HG03159 (cell line): ENCODE results near the gene SHLD1.
"Not testable (repeated sequence)": the region's sequence is repeated elsewhere in the genome, so short reads cannot be mapped to it uniquely, and the experiment has no call there.

Experiments used
- ATAC-seq: cut with Tn5 transposase; IDR thresholded peaks from one replicate; pipeline ENCODE4 v1.9.1; 2021; ENCODE audit warnings: mild to moderate bottlenecking, moderate library complexity; ENCODE audit not compliant: unreplicated experiment

SHLD1 gene, protein sequence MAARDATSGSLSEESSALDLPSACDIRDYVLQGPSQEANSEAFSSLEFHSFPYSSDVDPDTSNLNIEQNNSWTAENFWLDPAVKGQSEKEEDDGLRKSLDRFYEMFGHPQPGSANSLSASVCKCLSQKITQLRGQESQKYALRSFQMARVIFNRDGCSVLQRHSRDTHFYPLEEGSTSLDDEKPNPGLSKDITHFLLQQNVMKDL

DNA sequence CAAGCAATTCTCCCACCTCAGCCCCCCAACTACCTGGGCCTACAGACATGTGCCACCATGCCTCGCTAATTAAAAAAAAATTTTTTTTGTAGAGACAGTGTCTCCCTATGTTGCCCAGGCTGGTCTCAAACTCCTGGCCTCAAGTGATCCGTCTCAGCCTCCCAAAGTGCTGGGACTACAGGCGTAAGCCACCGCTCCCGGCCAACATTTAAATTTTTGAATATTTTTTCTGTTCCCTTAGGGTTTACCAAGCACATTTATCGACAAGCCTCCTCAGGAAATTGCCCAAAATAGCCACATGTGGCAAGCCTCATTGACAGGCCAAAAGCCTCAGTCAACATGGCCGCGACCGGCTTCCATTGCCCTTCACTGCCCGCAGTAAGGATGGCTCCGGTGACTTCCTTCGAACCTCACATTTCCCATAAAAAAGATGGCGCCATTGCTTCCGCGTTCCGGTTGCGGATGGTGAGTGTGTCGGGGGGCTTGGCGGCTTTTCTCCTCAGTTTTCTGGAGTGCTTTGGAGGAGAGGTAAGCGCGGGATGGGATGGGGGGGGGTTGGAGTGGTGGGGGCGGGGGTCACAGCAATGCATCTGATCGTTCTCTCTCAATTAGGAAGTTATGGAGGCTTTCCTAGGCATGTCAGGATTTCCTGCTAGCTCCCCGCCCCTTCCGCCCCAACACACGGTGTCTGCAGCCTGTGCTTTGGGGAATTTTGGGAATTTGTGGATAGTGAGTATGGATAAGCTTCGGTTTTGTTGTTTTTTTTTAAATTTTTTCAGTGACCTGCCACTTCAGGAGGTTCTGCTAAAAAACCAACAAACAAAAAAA is at the start of gene SHLD1:
TSS of gene SHLD1 (plus strand) at position 450 of the 828 bp plus-strand sequence. CDS start 22,465 bp downstream, outside the sequence.
- peak; percentile 92 for ATAC-seq

DNA sequence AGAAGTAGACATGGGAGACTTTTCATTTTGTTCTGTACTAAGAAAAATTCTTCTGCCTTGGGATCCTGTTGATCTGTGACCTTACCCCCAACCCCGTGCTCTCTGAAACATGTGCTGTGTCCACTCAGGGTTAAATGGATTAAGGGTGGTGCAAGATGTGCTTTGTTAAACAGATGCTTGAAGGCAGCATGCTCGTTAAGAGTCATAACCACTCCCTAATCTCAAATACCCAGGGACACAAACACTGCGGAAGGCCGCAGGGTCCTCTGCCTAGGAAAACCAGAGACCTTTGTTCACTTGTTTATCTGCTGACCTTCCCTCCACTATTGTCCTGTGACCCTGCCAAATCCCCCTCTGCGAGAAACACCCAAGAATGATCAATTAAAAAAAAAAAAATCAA is 47.9 kb upstream of the SHLD1 start:
- ATAC-seq = not testable (repeated sequence)

DNA sequence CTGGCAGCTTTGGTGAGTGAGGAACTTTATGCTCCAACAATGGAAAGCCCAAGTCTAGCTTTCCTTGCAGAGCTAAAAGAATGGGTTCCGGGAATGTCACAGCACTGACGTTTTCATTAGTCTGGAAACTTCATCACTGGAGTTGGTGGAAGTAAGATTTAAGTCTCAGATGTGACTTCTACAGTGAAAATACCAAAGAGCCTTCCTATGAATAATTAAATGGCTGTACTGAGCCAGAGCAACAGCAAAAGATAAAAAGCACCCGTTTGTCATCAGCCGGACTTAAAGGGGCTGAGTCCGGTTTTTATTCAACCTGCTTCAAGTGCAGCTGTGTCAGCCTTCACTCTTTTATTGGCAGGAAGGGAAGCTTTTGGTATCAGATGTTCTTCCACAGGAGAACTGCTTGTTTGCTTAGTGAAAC is 46.5 kb upstream of the SHLD1 start:
- no peak for ATAC-seq

DNA sequence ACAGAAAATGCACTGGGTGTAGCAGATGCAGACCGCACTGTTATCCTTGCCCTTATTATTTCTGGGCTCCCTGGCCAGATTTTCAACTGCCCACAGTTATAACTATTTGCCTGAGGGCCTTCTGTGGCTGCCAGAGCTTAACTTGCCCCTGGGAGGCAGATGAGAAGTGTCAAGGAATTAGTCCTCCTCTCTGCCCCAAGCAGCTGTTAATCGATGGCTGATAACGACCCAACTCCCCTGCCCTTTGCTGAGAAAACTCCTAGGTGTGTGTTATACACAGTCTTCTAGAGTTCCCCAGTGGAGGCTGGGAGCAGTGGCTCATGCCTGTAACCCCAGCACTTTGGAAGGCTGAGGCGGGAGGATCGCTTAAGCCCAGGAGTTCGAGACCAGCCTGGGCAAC is 44.4 kb upstream of the SHLD1 start:
- ATAC-seq = no peak

DNA sequence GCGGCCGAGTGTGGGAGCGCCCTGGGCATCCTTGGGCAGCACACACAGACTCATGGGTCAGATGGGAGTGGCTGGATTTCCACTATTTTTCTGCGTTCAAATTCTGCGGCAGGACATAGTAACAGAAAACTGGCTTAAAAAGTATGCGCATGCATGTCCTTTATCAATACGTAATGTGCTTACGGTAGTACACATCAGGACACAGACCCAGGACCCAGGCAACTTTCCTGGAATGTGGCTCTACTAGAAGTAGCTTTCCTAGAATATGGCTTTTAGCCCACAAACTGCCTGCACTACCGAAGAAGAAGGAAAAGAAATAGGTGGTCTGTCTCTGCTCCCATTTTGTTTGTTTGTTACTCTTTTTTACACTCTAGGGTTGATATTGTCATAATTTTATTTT is 43.4 kb upstream of the SHLD1 start:
- no peak for ATAC-seq

DNA sequence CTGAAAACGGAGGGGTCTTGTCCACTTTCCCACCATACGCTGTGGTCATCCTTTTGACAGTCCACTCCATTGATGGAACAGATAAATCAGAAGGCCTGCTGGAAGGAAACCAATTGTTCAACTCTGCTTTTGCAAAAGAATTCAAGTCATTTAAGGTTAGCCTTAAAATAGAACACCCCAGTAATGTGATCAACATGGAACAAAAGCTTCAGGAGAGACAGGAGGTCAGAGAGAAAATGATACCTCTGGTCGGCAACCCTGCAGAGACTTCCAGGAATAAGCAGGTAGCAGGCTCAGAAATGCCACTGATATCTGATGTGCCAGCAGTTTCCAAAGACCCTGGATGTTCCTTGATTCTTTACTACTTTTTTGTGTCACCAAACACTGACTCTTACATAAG is 39.6 kb upstream of the SHLD1 start:
- no peak for ATAC-seq

DNA sequence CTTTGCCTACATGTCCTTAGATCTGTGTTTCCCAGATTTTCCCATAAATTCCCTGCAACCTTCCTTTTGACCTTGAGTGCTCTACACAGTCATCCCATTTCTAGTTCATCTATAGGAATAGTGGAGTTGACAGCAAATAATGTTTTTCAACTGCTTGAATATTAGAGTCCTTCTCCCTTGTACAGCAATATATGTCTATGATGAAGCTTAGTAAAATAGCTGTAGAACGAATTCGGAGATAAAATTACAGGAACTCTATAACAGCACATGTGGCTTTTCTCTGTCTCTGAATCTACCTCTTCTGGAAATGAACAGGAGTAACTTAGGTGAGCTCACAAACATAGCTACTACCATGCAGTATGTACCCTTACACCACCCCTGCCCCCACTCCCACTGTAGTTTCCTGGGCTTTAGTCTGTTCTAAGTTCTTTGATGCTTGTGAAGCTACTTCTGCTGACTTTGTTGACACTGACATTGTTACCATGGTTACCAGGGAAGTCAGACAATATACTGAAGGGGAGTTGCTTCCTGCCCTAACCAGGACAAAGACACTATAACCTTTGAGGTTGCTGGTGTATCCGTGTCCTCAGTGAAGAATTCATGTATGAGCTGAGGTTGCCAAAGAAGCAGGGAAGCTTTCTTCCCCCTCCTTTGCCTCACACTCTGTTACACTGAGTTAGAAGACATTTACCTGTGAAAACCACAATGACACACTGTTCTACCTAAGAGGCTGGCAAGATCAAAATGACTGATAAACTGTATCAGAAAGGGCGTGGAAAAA is 35.8 kb upstream of the SHLD1 start:
- ATAC-seq = no peak

DNA sequence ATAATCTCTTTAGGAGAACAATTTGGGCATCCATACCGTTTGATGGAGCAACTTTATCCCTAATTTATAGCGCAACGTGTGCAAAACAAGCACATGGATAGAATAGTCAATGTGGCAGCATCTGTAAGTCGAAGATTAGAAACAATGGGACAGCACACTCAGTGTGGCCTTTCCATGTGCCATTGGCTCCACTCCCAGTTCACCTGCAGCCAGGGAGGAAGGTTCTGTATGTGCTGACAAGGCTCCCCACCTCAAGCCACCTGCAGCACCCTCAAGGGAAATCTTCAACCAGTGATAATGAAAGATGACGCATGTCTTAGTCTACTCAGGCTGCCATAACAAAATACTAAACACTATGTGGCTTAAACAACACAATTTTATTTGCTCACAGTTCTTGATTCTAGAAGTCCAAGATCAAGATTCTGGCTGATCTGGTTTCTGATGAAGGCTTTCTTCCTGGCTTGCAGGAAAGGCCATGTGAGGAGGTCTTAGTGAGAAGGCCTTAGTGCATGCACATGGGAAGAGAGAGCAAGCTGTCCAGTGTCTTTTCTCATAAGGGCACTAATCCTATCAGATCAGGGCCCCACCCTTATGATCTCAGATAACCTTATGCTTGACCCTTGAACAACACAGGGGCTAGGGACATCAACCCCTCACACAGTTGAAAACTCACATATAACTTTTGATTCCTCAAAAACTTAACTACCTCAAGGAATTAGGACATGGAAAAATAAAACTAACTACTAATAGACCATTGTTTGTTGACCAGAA is 34.9 kb upstream of the SHLD1 start:
- ATAC-seq = no peak

DNA sequence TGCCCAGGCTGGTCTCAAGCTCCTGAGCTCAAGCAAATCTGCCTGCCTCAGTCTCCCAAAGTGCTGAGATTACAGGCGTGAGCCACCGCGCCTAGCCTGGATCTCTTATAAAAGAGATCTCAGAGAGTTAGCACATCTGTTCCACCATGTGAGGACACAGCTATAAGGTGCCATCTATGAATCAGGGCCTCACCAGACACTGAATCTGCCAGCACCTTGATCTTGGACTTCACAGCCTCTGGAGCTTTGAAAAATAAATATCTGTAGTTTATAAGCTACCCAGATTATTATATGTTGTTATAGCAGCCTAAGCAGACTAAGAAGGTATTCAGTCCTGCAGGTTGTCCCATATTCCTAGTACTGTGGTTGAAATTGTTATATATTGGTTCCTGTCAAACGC is 33.2 kb upstream of the SHLD1 start:
- ATAC-seq = no peak

DNA sequence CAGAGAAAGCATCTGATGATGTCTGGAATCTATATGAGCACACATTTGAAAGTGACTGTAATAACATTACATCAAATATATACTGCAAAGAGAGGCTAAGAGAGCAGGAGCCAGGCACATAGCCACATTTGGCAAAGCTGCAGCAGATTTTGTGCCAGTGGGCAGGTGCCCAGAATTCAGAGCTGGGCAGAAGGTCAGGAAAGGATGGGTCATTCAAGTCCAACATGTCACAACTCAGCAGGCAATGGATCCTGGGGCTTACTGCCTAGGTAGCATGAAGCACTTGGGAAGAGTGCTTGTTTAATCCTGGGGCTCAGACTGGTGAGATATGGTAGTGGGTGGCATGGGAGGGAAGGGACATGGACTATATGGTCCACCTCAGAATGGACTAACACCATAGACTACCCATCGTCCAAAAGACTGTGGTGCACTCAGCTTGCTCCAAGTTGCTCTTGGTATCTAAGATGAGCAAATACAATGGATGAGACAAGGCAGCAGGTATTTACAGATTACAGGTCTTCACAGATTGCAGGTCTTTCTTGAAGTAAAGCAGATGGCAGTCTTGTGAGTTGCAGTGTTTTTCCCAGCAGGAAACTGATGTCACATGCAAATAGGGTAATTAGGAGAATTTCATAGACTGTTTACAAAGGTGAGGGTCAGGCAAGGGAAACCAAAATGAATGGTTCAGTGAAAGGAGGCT is 31.2 kb upstream of the SHLD1 start:
- no peak for ATAC-seq

DNA sequence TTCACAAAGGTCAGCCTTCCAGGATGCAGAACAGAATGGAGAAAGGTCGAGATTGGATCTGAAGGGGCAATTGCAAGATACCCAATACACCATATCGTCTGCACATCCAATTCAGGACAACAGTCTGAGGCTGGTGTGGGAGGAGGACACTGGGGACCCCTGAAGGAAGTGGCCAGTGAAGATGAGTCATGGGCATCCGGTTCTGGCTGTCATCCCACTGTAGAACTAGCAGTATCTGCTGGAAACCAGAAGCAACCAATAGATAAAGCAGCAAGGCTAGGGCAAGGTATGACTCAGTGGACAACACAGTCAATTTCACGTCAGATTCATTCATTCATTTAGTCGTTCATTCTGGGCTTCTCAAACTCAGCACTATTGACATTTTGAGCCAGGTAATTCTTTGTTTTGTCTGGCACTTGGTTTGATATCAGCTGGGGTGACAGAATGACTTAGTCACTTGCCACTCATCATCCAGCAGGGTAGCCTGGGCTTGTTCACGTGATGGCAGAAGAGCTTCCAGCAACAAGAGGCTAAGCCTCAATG is 30.3 kb upstream of the SHLD1 start:
- no peak for ATAC-seq

DNA sequence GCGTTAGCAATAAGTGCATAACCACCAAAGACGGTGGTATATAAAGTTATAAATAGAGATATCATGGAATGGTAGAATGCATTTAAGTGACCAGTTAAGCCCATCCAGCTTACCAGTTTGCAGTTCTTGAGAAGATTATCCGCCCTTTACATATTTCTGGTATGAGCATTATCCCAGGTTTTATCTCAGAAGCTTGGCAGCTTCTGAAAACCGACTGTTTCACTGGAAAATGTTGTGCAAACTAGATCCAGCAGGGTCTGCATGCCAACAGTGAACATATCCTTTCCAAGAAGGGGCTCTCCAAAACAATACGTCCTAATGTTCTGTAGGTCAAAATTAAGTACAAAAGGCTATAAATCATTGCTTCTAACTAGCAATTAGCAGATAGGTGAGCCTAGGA is 29.5 kb upstream of the SHLD1 start:
- no peak for ATAC-seq

DNA sequence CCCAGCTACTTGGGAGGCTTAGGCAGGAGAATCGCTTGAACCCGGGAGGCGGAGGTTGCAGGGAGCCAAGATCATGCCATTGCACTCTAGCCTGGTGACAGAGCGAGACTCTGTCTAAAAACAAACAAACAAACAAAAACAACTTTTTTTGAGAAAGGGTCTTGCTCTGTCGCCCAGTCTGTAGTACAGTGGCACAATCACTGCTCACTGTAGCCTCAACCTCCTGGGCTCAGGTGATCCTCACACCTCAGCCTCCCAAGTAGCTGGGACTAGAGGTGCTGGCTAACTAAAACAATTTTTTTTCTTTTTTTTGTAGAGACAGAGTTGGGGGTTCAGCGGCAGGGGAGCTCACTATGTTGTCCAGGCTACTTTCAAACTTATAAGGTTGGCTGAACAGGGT is 28.8 kb upstream of the SHLD1 start:
- not testable (repeated sequence) for ATAC-seq

DNA sequence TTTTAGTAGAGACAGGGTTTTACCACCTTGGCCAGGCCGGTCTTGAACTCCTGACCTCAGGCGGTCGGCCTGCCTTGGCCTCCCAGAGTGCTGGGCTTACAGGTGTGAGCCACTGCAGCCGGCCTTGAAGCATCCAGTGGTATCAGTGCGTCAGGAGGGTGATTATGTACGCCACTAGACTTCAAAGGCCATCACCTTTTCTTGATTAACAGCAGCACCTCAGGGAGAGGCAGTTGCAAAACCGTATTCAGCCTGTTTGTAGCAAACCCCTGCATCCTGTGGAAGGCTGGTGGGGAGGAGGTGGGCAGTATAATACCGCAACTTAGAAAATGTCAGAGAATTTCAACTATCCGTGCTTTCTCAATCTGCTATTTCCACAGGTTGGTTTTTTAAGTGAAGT is 27.3 kb upstream of the SHLD1 start:
- ATAC-seq = no peak

DNA sequence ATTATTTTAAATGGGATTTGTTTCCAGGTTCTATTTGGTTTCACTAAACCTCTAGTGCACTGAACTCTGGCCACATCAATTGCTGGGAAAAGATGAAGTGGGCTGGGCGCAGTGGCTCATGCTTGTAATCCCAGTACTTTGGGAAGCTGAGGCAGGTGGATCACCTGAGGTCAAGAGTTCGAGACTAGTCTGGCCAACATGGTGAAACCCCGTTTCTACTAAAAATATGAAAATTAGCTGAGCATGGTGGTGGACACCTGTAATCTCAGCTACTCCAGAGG is 25.1 kb upstream of the SHLD1 start:
- not testable (repeated sequence) for ATAC-seq

DNA sequence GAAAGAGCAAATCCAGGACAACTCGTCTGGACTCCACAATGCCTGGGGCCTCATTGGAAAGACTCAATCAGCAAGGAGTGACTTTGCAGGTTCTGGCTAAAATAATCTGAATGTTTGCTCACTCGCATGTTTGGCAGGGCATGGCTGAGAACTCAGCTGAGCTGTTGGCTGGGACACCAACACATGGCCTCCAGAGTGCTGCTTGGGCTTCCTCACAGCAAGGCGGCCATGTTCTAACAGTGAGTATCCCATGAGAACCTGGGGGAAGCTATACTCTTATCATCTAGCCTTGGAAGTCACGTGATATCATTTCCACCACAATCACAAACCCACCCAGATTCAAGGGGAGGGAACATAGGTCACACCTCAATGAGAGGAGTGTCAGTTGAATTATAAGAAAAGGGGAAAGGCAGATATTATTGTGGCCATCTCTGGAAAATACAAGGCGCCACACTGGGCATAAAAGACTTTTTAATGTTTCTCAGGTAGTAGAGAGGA is 23.1 kb upstream of the SHLD1 start:
- no peak for ATAC-seq

DNA sequence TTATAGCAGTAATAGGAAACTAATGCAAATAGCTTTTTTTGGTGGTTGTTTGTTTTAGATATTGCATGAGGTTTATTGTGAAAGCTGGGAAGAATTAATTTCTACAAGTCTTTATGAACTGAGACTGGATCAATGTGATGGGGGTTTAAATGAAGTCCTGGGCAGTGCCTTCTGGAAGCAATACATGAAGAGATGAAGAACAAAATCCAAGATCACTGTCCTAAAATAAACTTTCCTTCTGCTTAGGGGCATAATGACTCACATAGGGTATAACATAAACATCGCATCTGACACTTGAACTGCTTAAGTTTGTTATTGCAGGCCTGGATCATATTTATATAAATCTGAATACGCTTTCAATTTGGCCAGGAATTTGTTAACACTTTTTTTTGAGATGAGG is 20.9 kb upstream of the SHLD1 start:
- no peak for ATAC-seq

DNA sequence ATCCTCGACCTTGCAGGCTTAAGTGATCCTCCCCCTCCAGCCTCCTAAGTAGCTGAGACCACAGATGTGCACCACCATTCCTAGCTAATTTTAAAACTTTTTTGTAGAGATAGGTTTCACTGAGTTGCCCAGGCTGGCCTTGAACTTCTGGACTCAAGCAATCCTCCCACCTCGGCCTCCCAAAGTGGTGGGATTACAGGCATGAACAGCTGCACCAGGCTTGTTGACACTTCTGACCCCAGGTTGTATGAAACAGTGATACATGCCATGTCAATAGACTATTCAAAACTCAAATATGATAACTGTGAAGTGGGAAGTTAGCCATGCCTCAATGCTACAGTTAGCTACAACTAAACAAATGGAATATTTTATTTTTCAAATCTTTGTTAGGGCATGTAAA is 20.1 kb upstream of the SHLD1 start:
- no peak for ATAC-seq

DNA sequence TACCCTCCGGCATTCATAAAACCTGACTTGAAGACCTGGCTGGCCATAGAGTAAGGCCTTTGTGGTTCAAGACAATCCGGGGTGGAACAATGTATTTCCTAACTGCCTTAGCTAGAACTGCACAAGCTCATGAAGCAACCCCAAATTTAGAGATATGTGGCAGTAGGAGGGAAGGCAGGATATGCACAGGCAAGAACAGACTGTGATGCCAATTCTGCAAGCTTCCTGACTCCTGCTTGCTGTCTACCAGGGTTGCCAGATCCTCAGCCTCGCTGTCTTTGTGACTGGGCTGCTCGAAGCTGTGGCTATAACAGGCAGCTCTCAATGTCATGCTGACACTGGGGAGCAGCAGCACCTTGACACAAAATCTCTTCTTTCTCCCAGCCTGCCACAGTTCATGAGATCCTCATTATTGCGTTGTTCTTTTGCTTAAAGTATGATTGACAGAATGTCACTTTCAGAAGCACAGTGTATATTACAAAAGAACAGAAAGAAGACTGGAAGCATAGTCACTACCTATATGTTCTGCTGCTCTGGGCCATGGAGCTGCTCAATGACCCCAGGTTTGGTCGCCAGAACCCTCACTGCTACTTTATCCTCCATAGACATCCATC is 18.3 kb upstream of the SHLD1 start:
- no peak for ATAC-seq

DNA sequence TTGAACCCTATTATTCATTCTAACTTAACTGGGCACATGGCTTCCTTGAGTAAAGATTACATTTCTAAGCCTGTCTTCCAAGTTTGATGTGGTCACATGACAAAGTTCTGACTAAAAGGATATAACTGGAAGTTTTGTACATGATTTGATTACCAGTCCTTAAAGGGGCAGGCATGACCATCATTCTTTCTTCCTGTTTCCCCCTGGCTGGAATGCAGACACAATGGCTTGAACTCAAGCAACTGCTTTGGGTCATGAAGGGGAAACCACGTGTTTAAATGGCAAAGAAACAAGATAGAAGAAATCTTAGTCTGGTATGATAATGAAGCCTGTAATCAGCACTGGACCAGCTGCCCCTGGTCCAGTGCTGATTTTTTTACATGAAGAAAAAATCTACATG is 15.6 kb upstream of the SHLD1 start:
- no peak for ATAC-seq
